Measurements from ENCODE around the gene PTCD2.
"Not testable (repeated sequence)": the region's sequence is repeated elsewhere in the genome, so short reads cannot be mapped to it uniquely, and the experiment has no call there.

PTCD2 gene

GRCh38 chr5:72294473-72294872, 25.7 kb upstream of the PTCD2 start:
- TF ChIP-seq EZH2phosphoT487 (IDR thresholded peaks at IDR 0.05; ENCODE audit: borderline replicate concordance) (no peak), CTCF (conservative IDR thresholded peaks at IDR 0.05; ENCODE audit: low read length) (no peak)
- H3K4me2 ChIP-seq (ENCODE audit: low read depth, low read length, poor library complexity, severe bottlenecking): peak overlapping the region; percentile 20
- no peak overlapping the region for H2AFZ ChIP-seq (ENCODE audit: low read length)
- no peaks in the 10 kb centered on the region for H4K20me1 ChIP-seq (ENCODE audit: insufficient read depth, low read length, poor library complexity, severe bottlenecking)
- H3K9me2 ChIP-seq (replicated peaks; ENCODE audit: low read depth, low read length): no peaks in the 10 kb centered on the region
- H3F3A ChIP-seq (ENCODE audit: low read depth): peaks cover 16% of the 10 kb centered on the region; the same call in 1 of the 2 replicates
- H3K79me2 ChIP-seq (ENCODE audit: insufficient read depth, low read length): peaks cover 41% of the 10 kb centered on the region
- no peak overlapping the region for H3K4me3 ChIP-seq (ENCODE audit: low read length, poor library complexity, severe bottlenecking)
- peaks cover 48% of the 10 kb centered on the region for H3K36me3 ChIP-seq (ENCODE audit: insufficient read depth, low read length)
- peaks cover 74% of the 10 kb centered on the region for H3K4me1 ChIP-seq (ENCODE audit: insufficient read depth, low read length, poor library complexity, severe bottlenecking)
- no peaks in the 10 kb centered on the region for H3K27me3 ChIP-seq (ENCODE audit: insufficient read depth, low read length, poor library complexity, severe bottlenecking)
- no peak overlapping the region for H3K9ac ChIP-seq (ENCODE audit: low read depth, low read length, poor library complexity, severe bottlenecking)
- H3K9me3 ChIP-seq (ENCODE audit: insufficient read depth, low read depth, low read length): no peaks in the 10 kb centered on the region

DNA sequence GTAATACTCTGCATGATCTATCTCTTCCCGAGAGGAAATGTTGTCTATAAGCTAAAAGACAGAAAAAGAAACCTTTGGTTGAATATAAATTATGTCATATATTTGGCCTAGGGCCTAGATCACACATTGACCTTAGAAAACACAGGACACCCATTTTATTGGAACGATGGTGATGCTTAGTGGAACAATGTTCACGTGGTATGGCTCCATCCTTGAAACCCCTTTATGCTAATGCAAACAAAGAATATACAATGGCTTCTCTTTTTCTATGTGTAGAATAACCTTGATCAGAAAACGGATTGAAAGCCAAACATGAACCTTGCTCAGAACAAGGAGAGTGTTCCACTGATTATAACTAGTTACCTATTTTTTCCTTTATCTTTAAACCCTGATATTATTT, 24.6 kb upstream of the PTCD2 start:
- Histone ChIP-seq H3K27me3 (ENCODE audit: insufficient read depth, low read length, poor library complexity, severe bottlenecking) (no peaks in the 10 kb centered on the region), H3K79me2 (ENCODE audit: insufficient read depth, low read length) (peaks cover 51% of the 10 kb centered on the region), H3F3A (ENCODE audit: low read depth) (peaks cover 13% of the 10 kb centered on the region; the same call in 1 of the 2 replicates), H2AFZ (ENCODE audit: low read length) (no peak overlapping the region), H3K36me3 (ENCODE audit: insufficient read depth, low read length) (peaks cover 45% of the 10 kb centered on the region), H3K4me1 (ENCODE audit: insufficient read depth, low read length, poor library complexity, severe bottlenecking) (peaks cover 77% of the 10 kb centered on the region), H3K9me2 (replicated peaks; ENCODE audit: low read depth, low read length) (no peaks in the 10 kb centered on the region), H3K4me3 (ENCODE audit: low read length, poor library complexity, severe bottlenecking) (no peak overlapping the region), H4K20me1 (ENCODE audit: insufficient read depth, low read length, poor library complexity, severe bottlenecking) (no peaks in the 10 kb centered on the region), H3K9ac (ENCODE audit: low read depth, low read length, poor library complexity, severe bottlenecking) (no peak overlapping the region), H3K4me2 (ENCODE audit: low read depth, low read length, poor library complexity, severe bottlenecking) (no peak overlapping the region), H3K9me3 (ENCODE audit: insufficient read depth, low read depth, low read length) (no peaks in the 10 kb centered on the region)
- TF ChIP-seq CTCF (conservative IDR thresholded peaks at IDR 0.05; ENCODE audit: low read length): no peak
- no peak for TF ChIP-seq EZH2phosphoT487 (IDR thresholded peaks at IDR 0.05; ENCODE audit: borderline replicate concordance)

GRCh38 chr5:72296256-72296655, 23.9 kb upstream of the PTCD2 start:
- Histone ChIP-seq H3F3A (ENCODE audit: low read depth) (peaks cover 7% of the 10 kb centered on the region; the same call in 1 of the 2 replicates), H3K4me1 (ENCODE audit: insufficient read depth, low read length, poor library complexity, severe bottlenecking) (peaks cover 79% of the 10 kb centered on the region), H3K4me2 (ENCODE audit: low read depth, low read length, poor library complexity, severe bottlenecking) (peak overlapping the region; percentile 68), H3K9me3 (ENCODE audit: insufficient read depth, low read depth, low read length) (no peaks in the 10 kb centered on the region), H3K79me2 (ENCODE audit: insufficient read depth, low read length) (peaks cover 57% of the 10 kb centered on the region), H3K36me3 (ENCODE audit: insufficient read depth, low read length) (peaks cover 45% of the 10 kb centered on the region), H2AFZ (ENCODE audit: low read length) (no peak overlapping the region), H4K20me1 (ENCODE audit: insufficient read depth, low read length, poor library complexity, severe bottlenecking) (no peaks in the 10 kb centered on the region), H3K27me3 (ENCODE audit: insufficient read depth, low read length, poor library complexity, severe bottlenecking) (no peaks in the 10 kb centered on the region), H3K4me3 (ENCODE audit: low read length, poor library complexity, severe bottlenecking) (no peak overlapping the region), H3K9ac (ENCODE audit: low read depth, low read length, poor library complexity, severe bottlenecking) (no peak overlapping the region), H3K9me2 (replicated peaks; ENCODE audit: low read depth, low read length) (no peaks in the 10 kb centered on the region)
- TF ChIP-seq EZH2phosphoT487 (IDR thresholded peaks at IDR 0.05; ENCODE audit: borderline replicate concordance) (no peak), CTCF (conservative IDR thresholded peaks at IDR 0.05; ENCODE audit: low read length) (no peak)

GRCh38 chr5:72298136-72298535, 22.0 kb upstream of the PTCD2 start:
- Histone ChIP-seq H3K36me3 (ENCODE audit: insufficient read depth, low read length) (peaks cover 36% of the 10 kb centered on the region), H3K4me2 (ENCODE audit: low read depth, low read length, poor library complexity, severe bottlenecking) (peak overlapping the region; percentile 68), H3K9ac (ENCODE audit: low read depth, low read length, poor library complexity, severe bottlenecking) (peak overlapping the region; percentile 37), H3K4me1 (ENCODE audit: insufficient read depth, low read length, poor library complexity, severe bottlenecking) (peaks cover 70% of the 10 kb centered on the region), H3K4me3 (ENCODE audit: low read length, poor library complexity, severe bottlenecking) (peak overlapping the region; percentile 54), H3K79me2 (ENCODE audit: insufficient read depth, low read length) (peaks cover 73% of the 10 kb centered on the region)
- H3K9me2 ChIP-seq (replicated peaks; ENCODE audit: low read depth, low read length); H4K20me1 ChIP-seq (ENCODE audit: insufficient read depth, low read length, poor library complexity, severe bottlenecking); H3F3A ChIP-seq (ENCODE audit: low read depth); H2AFZ ChIP-seq (ENCODE audit: low read length); H3K9me3 ChIP-seq (ENCODE audit: insufficient read depth, low read depth, low read length); H3K27me3 ChIP-seq (ENCODE audit: insufficient read depth, low read length, poor library complexity, severe bottlenecking): not testable (repeated sequence)
